ENCODE measurements around the gene FGF14. TPM values are rescaled to one million over a fixed set of nuclear protein-coding genes. Genes with fewer than 3 reads are reported as not detected.

Gene FGF14
- total and polyA plus RNA-seq, 2 of the 4 experiments (the other 2 are of a cell fraction): under 0.01 TPM; not detected in 1

GRCh38 chr13:101841698-101842097 lies 560.1 kb downstream of the FGF14 start:
- H3K27ac ChIP-seq (ENCODE audit: insufficient read depth, low read length): no peak overlapping the region
- no peak overlapping the region for H2BK15ac ChIP-seq (ENCODE audit: low read depth, low read length)
- no peak overlapping the region for H4K5ac ChIP-seq (ENCODE audit: low read depth, low read length)
- no peak overlapping the region for H2BK5ac ChIP-seq (ENCODE audit: low read depth, low read length, poor library complexity, severe bottlenecking)
- H4K20me1 ChIP-seq (ENCODE audit: insufficient read depth, low read length): no peaks in the 10 kb centered on the region
- ChIA-PET CTCF (interaction anchor here (0.9 kb wide), 1 partner anchor 10 kb away, joined by 3 read pairs; no protein-coding TSS in a partner anchor), POLR2A (ENCODE audit: unreplicated experiment) (no interaction called here)
- 22% methylated on average over 1 of the region's 3 CpGs; no CpG with 5 or more reads in 1 of the 2 experiments for WGBS, 2 experiments (ENCODE audit: extremely low coverage in 2 of 2, insufficient read length in 1 of 2)
- no peak overlapping the region for H3K23ac ChIP-seq (ENCODE audit: low read depth, low read length)
- H3K4me3 ChIP-seq (ENCODE audit: insufficient read depth, low read depth, low read length): no peak overlapping the region
- no peak overlapping the region for H2BK120ac ChIP-seq (ENCODE audit: low read depth, low read length)
- no TSS peak for BruUV-seq (replicated peaks)
- no peak overlapping the region for H3K9ac ChIP-seq (ENCODE audit: low read depth, low read length)
- no peak overlapping the region for H3K4me2 ChIP-seq (ENCODE audit: low read depth, low read length)
- H3K14ac ChIP-seq (replicated peaks; ENCODE audit: low read depth, low read length): no peak overlapping the region
- in situ Hi-C loops (cut with MboI; ENCODE audit: low sequenced_read_pairs) (no loop called here), intact Hi-C loops (cut with micrococcal nuclease) (no loop called here), dilution Hi-C loops (cut with HindIII; ENCODE audit: low sequenced_read_pairs, unreplicated experiment) (no loop called here)
- H4K8ac ChIP-seq (ENCODE audit: low read depth in 2 of 2, low read length in 2 of 2): no peak overlapping the region
- H2AFZ ChIP-seq (replicated peaks; ENCODE audit: low read length, poor library complexity): no peak overlapping the region
- no peaks in the 10 kb centered on the region for H3K27me3 ChIP-seq (ENCODE audit: control insufficient read depth, insufficient read depth, low read length)
- H2AK5ac ChIP-seq (ENCODE audit: low read depth, low read length): no peak overlapping the region
- no peaks in the 10 kb centered on the region for H3K36me3 ChIP-seq (ENCODE audit: control insufficient read depth, insufficient read depth, low read length)
- DNase-seq (no peak), ATAC-seq (ENCODE audit: low read depth) (no peak)
- H2BK20ac ChIP-seq (ENCODE audit: low read depth, low read length): no peak overlapping the region
- no peak overlapping the region for H3K18ac ChIP-seq (ENCODE audit: low read depth, low read length)
- H3K9me3 ChIP-seq (ENCODE audit: control insufficient read depth, insufficient read depth, low read length): no peaks in the 10 kb centered on the region
- H3K9me1 ChIP-seq (ENCODE audit: insufficient read depth, low read length): no peaks in the 10 kb centered on the region
- H3K4me1 ChIP-seq (ENCODE audit: control insufficient read depth, insufficient read depth, low read length): no peaks in the 10 kb centered on the region
- TF ChIP-seq SMC3 (IDR thresholded peaks at IDR 0.05; ENCODE audit: low read depth, low read length): no peak
- H4K91ac ChIP-seq (ENCODE audit: insufficient read depth, low read depth, low read length): no peak overlapping the region
- no peaks in the 10 kb centered on the region for H3K79me1 ChIP-seq (ENCODE audit: low read depth in 1 of 2, low read length in 2 of 2)
- no peak overlapping the region for H2AK9ac ChIP-seq (replicated peaks; ENCODE audit: low read depth, low read length, poor library complexity)
- H3K4ac ChIP-seq (ENCODE audit: low read depth, low read length): no peak overlapping the region
- no peak overlapping the region for H3K56ac ChIP-seq (ENCODE audit: extremely low read depth, insufficient read depth, low read length)

Data from IMR-90 (cell line).